ENCODE measurements around the gene SENP1. TPM values are rescaled to one million over a fixed set of nuclear protein-coding genes. Genes with fewer than 3 reads are reported as not detected.

The SENP1 gene
- total and polyA plus RNA-seq, 4 donors, result 3.5 to 30.8 (median 12.9) TPM

DNA sequence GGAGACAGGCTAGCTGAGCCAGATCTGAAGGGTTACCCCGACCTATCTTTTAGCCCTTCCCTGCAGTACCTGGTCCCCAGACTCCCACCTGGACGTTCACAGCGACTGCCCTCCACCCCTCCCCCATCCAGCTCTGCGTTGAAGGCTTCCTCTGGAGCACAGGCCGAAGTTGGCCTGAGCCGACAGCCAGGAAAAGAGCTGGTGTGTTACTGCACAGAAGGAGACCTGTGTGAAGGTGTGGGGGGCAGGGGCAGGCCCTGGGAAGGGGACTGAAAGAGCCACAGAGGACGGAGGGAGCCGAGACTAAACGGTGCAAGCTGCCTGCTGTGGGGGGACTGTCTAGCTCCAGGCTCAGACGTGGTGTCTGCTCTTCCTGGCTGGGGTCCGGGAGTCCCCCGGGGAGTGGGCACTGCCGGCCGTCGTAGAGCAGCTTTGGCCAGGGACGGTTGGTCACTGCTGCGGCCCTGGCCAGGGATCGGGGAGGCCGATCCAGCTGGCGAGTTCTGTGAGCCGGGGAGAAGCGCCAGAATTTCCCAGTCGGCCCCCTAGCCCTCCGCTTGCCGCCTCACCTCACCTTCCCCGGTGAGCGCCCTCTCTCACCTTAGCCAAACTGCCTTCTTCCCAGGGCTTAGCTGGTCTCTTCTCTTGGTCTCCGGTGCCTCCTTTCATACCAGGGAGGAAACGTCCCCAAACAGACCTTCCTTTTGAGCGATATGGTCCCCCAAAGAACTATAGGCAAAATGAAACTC lies 100.7 kb downstream of the SENP1 start:
- DNase-seq, result peak; percentile 38 to 57 (median 50)

DNA sequence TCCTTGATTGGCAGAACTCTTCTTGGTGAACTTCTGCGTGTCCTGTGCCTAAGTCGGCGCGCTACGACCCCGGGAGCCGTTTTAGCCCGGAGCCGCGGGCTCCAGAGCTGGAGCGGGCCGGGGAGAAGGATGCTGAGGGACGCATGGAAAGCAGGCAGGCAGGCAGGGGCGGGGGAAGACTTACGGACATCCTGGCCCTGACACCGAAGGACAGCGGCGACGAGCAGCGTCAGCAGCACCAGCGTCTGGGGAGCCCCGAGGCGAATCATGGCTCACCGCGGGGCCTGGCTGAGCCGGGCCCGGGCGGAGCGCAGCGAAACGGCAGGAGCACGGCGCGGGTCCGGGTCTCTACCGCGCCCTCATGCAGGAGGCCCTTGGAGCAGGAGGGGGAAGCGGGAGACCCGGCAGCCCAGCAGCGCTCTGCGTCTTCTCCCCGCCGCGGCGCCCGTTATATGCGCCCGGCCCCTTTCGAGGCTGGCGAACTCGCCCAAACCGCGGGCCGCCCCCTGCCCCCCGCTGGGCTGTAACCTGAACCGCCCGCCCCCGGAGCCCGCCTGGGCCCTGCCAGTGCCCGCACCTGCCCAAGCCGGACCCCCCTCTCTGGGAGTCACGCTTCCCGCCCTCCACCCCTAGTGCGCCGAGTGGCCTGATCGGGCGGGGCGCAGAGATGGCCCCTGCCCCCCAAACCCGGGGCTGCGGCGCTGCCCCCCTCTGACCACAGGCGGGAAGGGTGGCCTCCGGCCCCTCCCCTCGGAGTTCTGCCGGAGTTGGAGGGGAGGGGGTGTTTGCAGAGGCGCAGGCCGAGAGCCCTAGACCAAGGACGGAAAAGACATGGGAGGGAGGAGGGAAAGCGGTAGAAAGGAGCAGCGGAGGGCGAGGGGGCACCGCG lies 101.6 kb downstream of the SENP1 start, which contains the start of gene COL2A1:
COL2A1 (minus strand) TSS at position 424 of the 889 bp plus-strand sequence; CDS start at position 269, 155 bp downstream.
- peaks cover 0 to 88% (median 69%) of the 10 kb centered on the region in 3 donors for H3K27me3 ChIP-seq (ENCODE audit: control insufficient read depth in 3 of 3, insufficient read depth in 3 of 3, low read length in 2 of 3)
- WGBS, 2 donors, result 1 to 2% methylated on average over 44 to 83 of the region's 83 CpGs
- ATAC-seq (ENCODE audit: insufficient read depth, low FRiP score), result no peak

More for the DNA sequence above, 100.7 kb downstream of the SENP1 start:
- Histone ChIP-seq H3K27me3 (ENCODE audit: control insufficient read depth in 3 of 3, insufficient read depth in 3 of 3, low read length in 2 of 3) (peaks cover 0 to 85% (median 63%) of the 10 kb centered on the region in 3 donors), H3K4me1 (ENCODE audit: control insufficient read depth in 5 of 5, insufficient read depth in 5 of 5, low read length in 5 of 5) (peaks cover 0 to 52% (median 10%) of the 10 kb centered on the region in 5 donors), H3K9ac (ENCODE audit: insufficient read depth in 1 of 2, low read length in 2 of 2) (peak overlapping the region in 1 of 2 donors; percentile 27), H3K4me3 (no peak overlapping the region), H3K9me3 (ENCODE audit: control insufficient read depth in 4 of 4, insufficient read depth in 3 of 4, low read length in 3 of 4) (no peaks in the 10 kb centered on the region), H3K36me3 (ENCODE audit: control insufficient read depth in 4 of 4, insufficient read depth in 4 of 4, low read length in 4 of 4) (no peaks in the 10 kb centered on the region), H3K27ac (ENCODE audit: low read depth in 1 of 2, low read length in 1 of 2) (no peak overlapping the region)
- TF ChIP-seq CTCF (IDR thresholded peaks at IDR 0.05; ENCODE audit: control extremely low read depth, extremely low read depth), result no peak
- WGBS, 2 donors, result 33 to 36% methylated on average over 30 of the region's 30 CpGs
- ATAC-seq (ENCODE audit: insufficient read depth, low FRiP score), result no peak

More for the DNA sequence above, 101.6 kb downstream of the SENP1 start, which contains the start of gene COL2A1:
- TF ChIP-seq CTCF (IDR thresholded peaks at IDR 0.05; ENCODE audit: control extremely low read depth, extremely low read depth), result no peak
- H3K4me1 ChIP-seq (ENCODE audit: control insufficient read depth in 5 of 5, insufficient read depth in 5 of 5, low read length in 5 of 5), result peaks cover 0 to 52% (median 10%) of the 10 kb centered on the region in 5 donors
- H3K27ac ChIP-seq (ENCODE audit: low read depth in 1 of 2, low read length in 1 of 2), result no peak within 1 kb of the TSS
- peak; percentile 54 to 82 (median 75) for DNase-seq
- no peaks in the 10 kb centered on the region for H3K36me3 ChIP-seq (ENCODE audit: control insufficient read depth in 4 of 4, insufficient read depth in 4 of 4, low read length in 4 of 4)
- H3K4me3 ChIP-seq, result no peak within 1 kb of the TSS
- no peaks in the 10 kb centered on the region for H3K9me3 ChIP-seq (ENCODE audit: control insufficient read depth in 4 of 4, insufficient read depth in 3 of 4, low read length in 3 of 4)
- peak within 1 kb of the TSS in 1 of 2 donors; percentile 27 for H3K9ac ChIP-seq (ENCODE audit: insufficient read depth in 1 of 2, low read length in 2 of 2)
